ENCODE measurements around the gene SP140L.
"Not testable (repeated sequence)": the region's sequence is repeated elsewhere in the genome, so short reads cannot be mapped to it uniquely, and the experiment has no call there.

Gene SP140L

GRCh38 chr2:230329946-230330605 lies 3.1 kb downstream of the SP140L start:
- DNase-seq (no peak), ATAC-seq (replicated peaks) (no peak)
- Mint-ChIP-seq H3K27me3 (no peaks in the 10 kb centered on the region), H3K4me3 (peak overlapping the region; percentile 94 to 99), H3K4me1 (ENCODE audit: low read depth in 2 of 2) (peaks cover 59 to 84% of the 10 kb centered on the region in 2 donors), H3K27ac (peak overlapping the region; percentile 31 to 67), H3K9me3 (no peaks in the 10 kb centered on the region), H3K36me3 (ENCODE audit: insufficient read depth) (peaks cover 39% of the 10 kb centered on the region)

- ATAC-seq (replicated peaks) (no peak), DNase-seq (no peak)
- Mint-ChIP-seq H3K4me3 (peak overlapping the region; percentile 94 to 99), H3K36me3 (ENCODE audit: insufficient read depth) (peaks cover 44% of the 10 kb centered on the region), H3K27me3 (no peaks in the 10 kb centered on the region), H3K4me1 (ENCODE audit: low read depth in 2 of 2) (peaks cover 62 to 91% of the 10 kb centered on the region in 2 donors), H3K27ac (no peak overlapping the region), H3K9me3 (no peaks in the 10 kb centered on the region)
These were observed 3.7 kb downstream of the SP140L start for GRCh38 chr2:230330725-230331124.

DNA sequence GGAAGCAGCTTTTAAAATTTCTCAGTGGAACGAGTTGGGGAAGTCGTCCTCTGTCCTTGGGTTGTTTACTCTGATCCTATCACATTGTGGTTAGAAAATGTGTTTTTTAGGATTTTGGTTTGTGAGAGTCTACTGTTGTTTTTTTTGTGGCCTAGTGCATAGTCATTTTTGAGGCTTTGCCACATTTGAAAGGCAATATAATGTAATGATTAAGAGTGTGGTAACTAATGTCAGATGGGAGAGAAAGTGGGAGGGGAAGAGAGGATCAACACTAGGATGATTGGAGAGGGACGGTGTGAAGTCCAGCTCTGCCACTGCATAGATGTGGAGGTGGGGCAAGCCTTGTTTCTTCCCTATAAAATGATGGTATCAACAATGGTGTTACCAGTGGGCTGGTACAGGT lies 8.5 kb downstream of the SP140L start:
- Mint-ChIP-seq H3K36me3 (ENCODE audit: insufficient read depth) (peaks cover 31% of the 10 kb centered on the region), H3K27me3 (no peaks in the 10 kb centered on the region), H3K9me3 (no peaks in the 10 kb centered on the region), H3K4me3 (peak overlapping the region; percentile 44 to 52), H3K27ac (peak overlapping the region; percentile 9 to 78), H3K4me1 (ENCODE audit: low read depth in 2 of 2) (peaks cover 40 to 62% of the 10 kb centered on the region in 2 donors)
- DNase-seq (no peak), ATAC-seq (replicated peaks) (no peak)

DNA sequence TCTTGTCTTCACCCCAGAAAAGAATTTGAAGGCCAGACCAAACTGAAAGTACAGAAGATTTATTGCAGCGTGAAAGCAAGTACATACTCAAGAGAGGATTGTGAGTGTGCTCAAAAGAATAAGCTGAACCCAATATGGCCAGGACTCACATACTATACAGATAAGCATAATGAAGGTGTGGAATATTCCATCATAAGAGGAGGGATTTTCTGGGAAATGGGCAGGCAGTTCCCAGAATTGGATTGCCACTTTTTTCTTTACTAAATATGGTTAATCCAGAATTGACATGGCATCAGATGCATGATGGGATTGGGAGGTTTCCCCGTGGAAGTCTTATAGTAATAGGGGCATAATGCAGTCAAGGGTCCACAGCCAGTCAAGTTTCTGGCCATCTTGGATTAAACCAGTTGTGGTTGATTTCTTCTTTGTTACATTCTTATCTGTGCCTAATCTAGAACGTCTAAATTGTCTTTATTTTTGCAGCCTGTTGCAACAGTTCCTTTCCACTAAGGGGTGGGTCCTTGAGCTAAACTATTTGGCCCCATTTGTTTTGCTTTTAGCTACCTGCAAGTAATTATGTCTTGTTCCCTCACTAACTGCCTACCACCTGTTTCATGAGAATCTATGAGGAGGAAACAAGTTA lies 9.0 kb downstream of the SP140L start:
- Mint-ChIP-seq H3K27ac (peak overlapping the region; percentile 9 to 78), H3K4me3 (peak overlapping the region; percentile 44 to 52), H3K27me3 (no peaks in the 10 kb centered on the region), H3K36me3 (ENCODE audit: insufficient read depth) (peaks cover 26% of the 10 kb centered on the region), H3K9me3 (no peaks in the 10 kb centered on the region), H3K4me1 (ENCODE audit: low read depth in 2 of 2) (peaks cover 36 to 57% of the 10 kb centered on the region in 2 donors)
- DNase-seq (no peak), ATAC-seq (replicated peaks) (no peak)

- peaks cover 9 to 14% of the 10 kb centered on the region in 2 donors for H3K9me3 Mint-ChIP-seq
- ATAC-seq (replicated peaks); H3K27me3 Mint-ChIP-seq: not testable (repeated sequence)
- H3K4me3 Mint-ChIP-seq = peak overlapping the region; percentile 19 to 51
- peak overlapping the region in 1 of 2 donors; percentile 88 for H3K27ac Mint-ChIP-seq
- peak in 1 of 3 experiments; percentile 54 for DNase-seq
- H3K4me1 Mint-ChIP-seq (ENCODE audit: low read depth in 2 of 2) = peaks cover 27 to 45% of the 10 kb centered on the region in 2 donors
- peaks cover 11% of the 10 kb centered on the region for H3K36me3 Mint-ChIP-seq (ENCODE audit: insufficient read depth)
These were observed 15.0 kb downstream of the SP140L start for GRCh38 chr2:230341936-230342528.

DNA sequence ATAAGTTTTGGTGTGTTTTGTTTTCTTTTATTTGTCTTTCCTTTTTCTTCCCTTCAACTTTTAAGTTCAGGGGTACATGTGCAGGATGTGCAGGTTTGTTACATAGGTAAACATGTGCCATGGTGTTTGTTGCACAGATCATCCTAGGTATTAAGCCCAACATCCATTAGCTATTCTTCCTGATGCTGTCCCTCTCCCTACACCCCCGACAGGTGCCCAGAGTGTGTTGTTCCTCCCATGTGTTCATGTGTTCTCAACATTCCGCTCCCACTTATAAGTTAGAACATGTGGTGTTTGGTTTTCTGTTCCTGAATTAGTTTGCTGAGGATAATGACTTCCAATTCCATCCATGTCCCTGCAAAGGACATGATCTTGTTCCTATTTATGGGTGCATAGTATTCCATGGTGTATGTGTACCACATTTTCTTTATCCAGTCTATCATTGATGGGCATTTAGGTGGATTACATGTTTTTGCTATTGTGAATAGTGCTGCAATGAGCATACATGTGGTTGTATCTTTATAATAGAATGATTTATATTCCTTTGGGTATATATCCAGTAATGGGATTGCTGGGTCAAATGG lies 16.1 kb downstream of the SP140L start:
- H3K4me3 Mint-ChIP-seq = peak overlapping the region in 1 of 2 donors; percentile 51
- peaks cover 11% of the 10 kb centered on the region for H3K36me3 Mint-ChIP-seq (ENCODE audit: insufficient read depth)
- peaks cover 35 to 51% of the 10 kb centered on the region in 2 donors for H3K4me1 Mint-ChIP-seq (ENCODE audit: low read depth in 2 of 2)
- DNase-seq; H3K27me3 Mint-ChIP-seq; ATAC-seq (replicated peaks): not testable (repeated sequence)
- H3K9me3 Mint-ChIP-seq = peaks cover 9 to 14% of the 10 kb centered on the region in 2 donors
- peak overlapping the region in 1 of 2 donors; percentile 88 for H3K27ac Mint-ChIP-seq

DNA sequence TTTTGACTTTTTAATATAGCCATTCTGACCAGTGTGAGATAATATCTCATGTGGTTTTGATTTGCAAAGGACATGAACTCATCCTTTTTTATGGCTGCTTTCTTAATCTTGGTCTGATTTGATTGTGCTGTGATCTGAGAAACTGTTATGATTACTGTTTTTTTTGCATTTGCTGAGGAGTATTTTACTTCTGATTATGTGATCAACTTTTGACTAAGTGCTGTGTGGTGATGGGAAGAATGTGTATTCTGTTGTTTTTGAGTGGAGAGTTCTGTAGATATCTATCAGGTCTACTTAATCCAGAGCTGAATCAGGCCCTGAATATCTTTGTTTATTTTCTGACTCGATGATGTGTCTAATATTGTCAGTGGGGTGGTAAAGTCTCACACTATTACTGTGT lies 16.8 kb downstream of the SP140L start:
- Mint-ChIP-seq H3K9me3 (peaks cover 9 to 14% of the 10 kb centered on the region in 2 donors), H3K4me3 (peak overlapping the region; percentile 5 to 51), H3K27ac (peak overlapping the region; percentile 56 to 88), H3K36me3 (ENCODE audit: insufficient read depth) (peaks cover 11% of the 10 kb centered on the region), H3K27me3 (no peaks in the 10 kb centered on the region), H3K4me1 (ENCODE audit: low read depth in 2 of 2) (peaks cover 39 to 57% of the 10 kb centered on the region in 2 donors)
- no peak for DNase-seq
- no peak for ATAC-seq (replicated peaks)

- peak overlapping the region in 1 of 2 donors; percentile 52 for H3K4me3 Mint-ChIP-seq
- peaks cover 43 to 78% of the 10 kb centered on the region in 2 donors for H3K4me1 Mint-ChIP-seq (ENCODE audit: low read depth in 2 of 2)
- H3K27me3 Mint-ChIP-seq = no peaks in the 10 kb centered on the region
- H3K27ac Mint-ChIP-seq = peak overlapping the region in 1 of 2 donors; percentile 88
- ATAC-seq (replicated peaks) (no peak), DNase-seq (no peak)
- H3K36me3 Mint-ChIP-seq (ENCODE audit: insufficient read depth) = peaks cover 13% of the 10 kb centered on the region
- peaks cover 9 to 14% of the 10 kb centered on the region in 2 donors for H3K9me3 Mint-ChIP-seq
These were observed 19.5 kb downstream of the SP140L start for GRCh38 chr2:230346465-230346864.

DNA sequence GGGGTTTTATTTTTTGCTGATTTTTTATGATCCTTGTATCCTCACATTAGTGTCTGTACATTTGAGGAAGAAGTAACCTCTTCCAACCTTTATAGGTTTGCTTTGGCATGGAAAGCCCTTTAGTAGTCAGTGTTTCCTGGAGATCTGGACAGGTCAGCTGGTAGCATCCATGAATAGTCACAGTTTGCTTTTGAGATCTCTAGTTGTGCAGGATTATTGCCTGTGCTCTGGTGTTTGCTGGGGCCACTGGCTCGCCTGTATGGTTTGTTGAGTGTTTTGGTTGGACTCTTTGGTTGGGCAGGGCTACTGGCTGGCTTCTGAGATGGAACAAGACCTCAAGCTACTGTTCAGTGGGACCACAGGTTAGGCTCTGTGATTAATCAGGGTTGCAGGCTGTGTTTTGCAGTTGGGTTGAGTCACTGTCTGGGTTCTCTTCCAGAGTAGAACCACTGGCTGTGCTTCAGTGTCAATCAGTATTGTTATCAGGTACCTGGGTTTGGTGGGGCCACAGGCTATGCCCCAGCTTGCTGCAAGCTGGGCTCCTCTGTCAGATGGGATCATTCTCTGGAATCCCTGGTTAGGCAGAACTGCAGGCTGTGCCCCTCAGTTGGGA lies 20.0 kb downstream of the SP140L start:
- Mint-ChIP-seq H3K9me3 (peaks cover 9 to 14% of the 10 kb centered on the region in 2 donors), H3K36me3 (ENCODE audit: insufficient read depth) (peaks cover 17% of the 10 kb centered on the region)

GRCh38 chr2:230347659-230348305 lies 20.8 kb downstream of the SP140L start:
- Mint-ChIP-seq H3K27ac (peak overlapping the region; percentile 70 to 88), H3K36me3 (ENCODE audit: insufficient read depth) (peaks cover 13% of the 10 kb centered on the region), H3K4me3 (peak overlapping the region; percentile 8 to 68), H3K4me1 (ENCODE audit: low read depth in 2 of 2) (peaks cover 41 to 77% of the 10 kb centered on the region in 2 donors), H3K27me3 (no peaks in the 10 kb centered on the region), H3K9me3 (peaks cover 8 to 14% of the 10 kb centered on the region in 2 donors)
- ATAC-seq (replicated peaks) = no peak
- no peak for DNase-seq

More for the DNA sequence above, 20.0 kb downstream of the SP140L start:
- DNase-seq = no peak
- Mint-ChIP-seq H3K27me3 (no peaks in the 10 kb centered on the region), H3K27ac (peak overlapping the region; percentile 70 to 88), H3K4me1 (ENCODE audit: low read depth in 2 of 2) (peaks cover 43 to 82% of the 10 kb centered on the region in 2 donors), H3K4me3 (peak overlapping the region in 1 of 2 donors; percentile 52)
- no peak for ATAC-seq (replicated peaks)

GRCh38 chr2:230348787-230349186 lies 21.8 kb downstream of the SP140L start:
- ATAC-seq (replicated peaks) (no peak), DNase-seq (no peak)
- Mint-ChIP-seq H3K9me3 (peaks cover 3 to 14% of the 10 kb centered on the region in 2 donors), H3K27ac (peak overlapping the region; percentile 70 to 88), H3K4me3 (peak overlapping the region; percentile 34 to 68), H3K36me3 (ENCODE audit: insufficient read depth) (peaks cover 10% of the 10 kb centered on the region), H3K4me1 (ENCODE audit: low read depth in 2 of 2) (peaks cover 35 to 69% of the 10 kb centered on the region in 2 donors), H3K27me3 (no peaks in the 10 kb centered on the region)

GRCh38 chr2:230356084-230356483 lies 29.1 kb downstream of the SP140L start:
- no peak overlapping the region for H3K4me3 Mint-ChIP-seq
- ATAC-seq (replicated peaks) (no peak), DNase-seq (no peak)
- peaks cover 4 to 34% of the 10 kb centered on the region in 2 donors for H3K4me1 Mint-ChIP-seq (ENCODE audit: low read depth in 2 of 2)
- H3K27ac Mint-ChIP-seq = no peak overlapping the region
- no peaks in the 10 kb centered on the region for H3K27me3 Mint-ChIP-seq
- H3K36me3 Mint-ChIP-seq (ENCODE audit: insufficient read depth) = peaks cover 22% of the 10 kb centered on the region
- no peaks in the 10 kb centered on the region for H3K9me3 Mint-ChIP-seq

Measured in effector memory CD8-positive, alpha-beta T cell (primary cell).